GM12878 (cell line): ENCODE data around the gene PASK. TPM values are rescaled to one million over a fixed set of nuclear protein-coding genes. Genes with fewer than 3 reads are reported as not detected.

ENCODE experiments used
- ATAC-seq: fragments of 200-7000 bp; cut with Tn5 transposase; 3 replicates; pipeline ENCODE4 v1.9.1; 2020; ENCODE audit warnings: mild to moderate bottlenecking, moderate library complexity
- BruUV-seq: library from RNA; stranded (reverse); fragments of 400-500 nt; replicated peaks from 2 replicates; lab custom pipeline; 2021; lab: Mats Ljungman, UMichigan
- CTCF ChIA-PET: fragments of 300-600 bp; sonication (Branson Sonifier 250); formaldehyde crosslinking; extraction: SDS; loops from one replicate; lab custom pipeline; 2021; ENCODE audit warnings: inconsistent platforms; lab: Yijun Ruan, JAX
- POLR2A ChIA-PET: fragments of 350-600 bp; formaldehyde crosslinking; extraction: SDS; loops from one replicate; lab custom pipeline; 2021; ENCODE audit warnings: inconsistent platforms; lab: Charles Lee
- RAD21 ChIA-PET: fragments of 300-600 bp; sonication (Branson Sonifier 250); formaldehyde crosslinking; loops from one replicate; lab custom pipeline; 2023; ENCODE audit warnings: antibody characterized with exemption; ENCODE audit not compliant: unreplicated experiment; lab: Charles Lee
- SMC1A ChIA-PET: fragments of 300-600 bp; sonication (Branson Sonifier 250); formaldehyde crosslinking; loops from one replicate; lab custom pipeline; 2023; ENCODE audit not compliant: unreplicated experiment, uncharacterized antibody; lab: Charles Lee
- DNase-seq: peaks from one replicate; pipeline ENCODE4 v3.0.0-alpha.2; 2011; ENCODE audit warnings: low read depth, low spot score
- FAIRE-seq: peaks from 3 replicates; lab custom pipeline; 2011; peaks lifted over from hg19 to GRCh38; lab: Jason Lieb, UNC
- H2AFZ ChIP-seq: 2 replicates; pipeline ENCODE4 v1.6.0; 2011; ENCODE audit warnings: low read depth, low read length, control low read depth; ENCODE audit not compliant: control insufficient read depth
- H3K27ac ChIP-seq: 2 replicates; pipeline ENCODE4 v1.5.1; 2011; ENCODE audit warnings: control low read depth; ENCODE audit not compliant: control insufficient read depth, insufficient read depth
- H3K27me3 ChIP-seq, 2 experiments: replicated peaks in 1 of 2; 2 replicates each; pipeline versions ENCODE4 v1.6.0 to v1.6.1; 2011; ENCODE audit warnings: low read length in 1 of 2; ENCODE audit not compliant: control insufficient read depth in 2 of 2, insufficient read depth in 2 of 2
- H3K36me3 ChIP-seq, 2 experiments: 2 replicates each; pipeline ENCODE4 v1.5.1; 2011; ENCODE audit warnings: low read length in 1 of 2; ENCODE audit not compliant: control insufficient read depth in 2 of 2, insufficient read depth in 2 of 2
- H3K4me1 ChIP-seq: 2 replicates; pipeline ENCODE4 v1.6.1; 2011; ENCODE audit warnings: mild to moderate bottlenecking, low read length, moderate library complexity, mixed read lengths; ENCODE audit not compliant: control insufficient read depth, insufficient read depth
- H3K4me2 ChIP-seq: 2 replicates; pipeline ENCODE4 v1.6.0; 2011; ENCODE audit warnings: control low read depth; ENCODE audit not compliant: control insufficient read depth, insufficient read depth
- H3K4me3 ChIP-seq: fragments of 200-600 bp; sonication (generic); 2 replicates; pipeline ENCODE4 v1.5.1; 2016
- H3K79me2 ChIP-seq: 2 replicates; pipeline ENCODE4 v1.6.0; 2011; ENCODE audit warnings: low read length; ENCODE audit not compliant: control insufficient read depth, insufficient read depth
- H3K9ac ChIP-seq: 2 replicates; pipeline ENCODE4 v1.8.0; 2011; ENCODE audit warnings: low read length, control low read depth, mixed read lengths; ENCODE audit not compliant: control insufficient read depth, insufficient read depth
- H3K9me3 ChIP-seq: replicated peaks from 3 replicates; pipeline ENCODE4 v1.5.1; 2011; ENCODE audit warnings: mild to moderate bottlenecking, low read length; ENCODE audit not compliant: control insufficient read depth, insufficient read depth
- H4K20me1 ChIP-seq: 2 replicates; pipeline ENCODE4 v1.6.0; 2011; ENCODE audit not compliant: control insufficient read depth, insufficient read depth
- BRCA1 ChIP-seq: IDR thresholded peaks from 2 replicates; pipeline ENCODE4 v1.6.1; 2011; ENCODE audit warnings: low read depth, low read length, improper control_type of control experiment
- CREB1 ChIP-seq: IDR thresholded peaks from 2 replicates; pipeline ENCODE4 v1.6.1; 2012; ENCODE audit warnings: low read depth, mild to moderate bottlenecking, inconsistent platforms
- EP300 ChIP-seq, 2 experiments: fragments of 150-350 bp in 1 of 2; IDR thresholded peaks; 2 replicates each; pipeline ENCODE4 v1.6.1; 2011 to 2012; ENCODE audit warnings: low read depth in 2 of 2, low read length in 2 of 2, borderline replicate concordance in 1 of 2, improper control_type of control experiment in 1 of 2, inconsistent platforms in 1 of 2; ENCODE audit not compliant: control insufficient read depth in 1 of 2
- FOXK2 ChIP-seq: fragments of 450-650 bp; IDR thresholded peaks from 2 replicates; pipeline ENCODE4 v1.6.1; 2017; ENCODE audit warnings: mild to moderate bottlenecking, moderate library complexity
- IKZF1 ChIP-seq: fragments of 450-650 bp; conservative IDR thresholded peaks from 2 replicates; pipeline ENCODE4 v1.6.1; 2017; ENCODE audit warnings: antibody characterized with exemption, mild to moderate bottlenecking
- MTA3 ChIP-seq: IDR thresholded peaks from 2 replicates; pipeline ENCODE4 v1.6.1; 2012; ENCODE audit warnings: low read length, inconsistent platforms, borderline replicate concordance
- PBX3 ChIP-seq: IDR thresholded peaks from 2 replicates; pipeline ENCODE4 v1.6.1; 2011; ENCODE audit warnings: mild to moderate bottlenecking, low read depth, low read length, moderate library complexity; ENCODE audit not compliant: insufficient replicate concordance
- PML ChIP-seq: IDR thresholded peaks from 2 replicates; pipeline ENCODE4 v1.6.1; 2012; ENCODE audit warnings: low read length, inconsistent platforms
- POU2F2 ChIP-seq: IDR thresholded peaks from 3 replicates; pipeline ENCODE4 v1.6.1; 2011; ENCODE audit warnings: low read depth, mild to moderate bottlenecking, low read length, borderline replicate concordance
- RAD21 ChIP-seq: IDR thresholded peaks from 2 replicates; pipeline ENCODE4 v1.6.1; 2011; ENCODE audit warnings: mild to moderate bottlenecking, low read depth, low read length, moderate library complexity; ENCODE audit not compliant: insufficient read depth
- WRNIP1 ChIP-seq: IDR thresholded peaks from 2 replicates; pipeline ENCODE4 v1.6.1; 2011; ENCODE audit warnings: low read depth, low read length, improper control_type of control experiment, borderline replicate concordance
- ZBED1 ChIP-seq: IDR thresholded peaks from 2 replicates; pipeline ENCODE4 v1.6.1; 2016; ENCODE audit warnings: borderline replicate concordance
- ZNF217 ChIP-seq: fragments of 450-650 bp; IDR thresholded peaks from 2 replicates; pipeline ENCODE4 v1.6.1; 2017; ENCODE audit warnings: antibody characterized with exemption, mild to moderate bottlenecking
- ZZZ3 ChIP-seq: IDR thresholded peaks from 2 replicates; pipeline ENCODE4 v1.6.1; 2011; ENCODE audit warnings: low read depth; ENCODE audit not compliant: control insufficient read depth, insufficient read length
- WGBS: methylation state at CpG from one replicate; pipeline ENCODE4 v1.1.6; 2016; ENCODE audit warnings: low lambda C conversion rate; ENCODE audit not compliant: insufficient replicate concordance, insufficient coverage; ENCODE audit errors: missing lambda C conversion rate; 5-methylcytosine and 5-hydroxymethylcytosine counted together
- in situ Hi-C: fragments of 300-500 bp; cut with MboI; formaldehyde crosslinking; loops from 9 replicates; pipeline ENCODE4 v1.14.3; 2018; ENCODE audit warnings: mixed read lengths
- intact Hi-C: fragments of 100-400 bp; cut with micrococcal nuclease; formaldehyde crosslinking; loops from one replicate; pipeline ENCODE4 v1.14.2; 2022; ENCODE audit not compliant: unreplicated experiment
- polyA plus RNA-seq, 11 experiments: library from polyadenylated mRNA; depleted of rRNA in 4 of 11; unstranded in 6 of 11; stranded (reverse) in 5 of 11; fragments of >200 nt; fragmentation: Nextera tagmentation in 4 of 11; fragmentation: Illumina TruSeq in 1 of 11; extraction: Ambion mirVana in 4 of 11; extraction: Trizol in 1 of 11; gene quantifications; 1 replicate in 1 of 11; 2 replicates in 10 of 11; pipeline versions ENCODE4 v1.2.1 to v1.2.3, GENCODE V29; 2011 to 2016; ENCODE audit warnings: inconsistent platforms in 2 of 11, missing spikeins in 2 of 11, low read depth in 1 of 11
- total RNA-seq, 4 experiments: library from RNA; depleted of rRNA in 3 of 4; stranded (reverse); fragments of >200 nt in 3 of 4; fragmentation: Illumina TruSeq in 1 of 4; extraction: Trizol in 1 of 4; gene quantifications; 2 replicates each; pipeline versions ENCODE4 v1.2.1 to v1.2.3, GENCODE V29; 2013 to 2021
- TF ChIP-seq, protein P1 (sequence below): IDR thresholded peaks from 2 replicates; pipeline ENCODE4 v1.6.1; 2012; ENCODE audit warnings: low read depth, low read length, improper control_type of control experiment
- TF ChIP-seq, protein P2 (sequence below): fragments of 450-650 bp; IDR thresholded peaks from 2 replicates; pipeline ENCODE4 v1.6.1; 2016; ENCODE audit warnings: mild to moderate bottlenecking
- TF ChIP-seq, protein P3 (sequence below): fragments of 450-650 bp; IDR thresholded peaks from 2 replicates; pipeline ENCODE4 v1.6.1; 2014; ENCODE audit warnings: mild to moderate bottlenecking
- TF ChIP-seq, protein P4 (sequence below): IDR thresholded peaks from 2 replicates; pipeline ENCODE4 v1.6.1; 2011; ENCODE audit warnings: borderline replicate concordance, low read depth, mild to moderate bottlenecking, moderate library complexity, mixed read lengths, low read length; ENCODE audit not compliant: insufficient read depth; ENCODE audit errors: extremely low read length

Gene PASK
- total and polyA plus RNA-seq, 10 of the 15 experiments (the other 5 are each of a cell fraction or from before 2014, with no cell fraction given): 9.6 to 62.2 (median 28.5) TPM

DNA sequence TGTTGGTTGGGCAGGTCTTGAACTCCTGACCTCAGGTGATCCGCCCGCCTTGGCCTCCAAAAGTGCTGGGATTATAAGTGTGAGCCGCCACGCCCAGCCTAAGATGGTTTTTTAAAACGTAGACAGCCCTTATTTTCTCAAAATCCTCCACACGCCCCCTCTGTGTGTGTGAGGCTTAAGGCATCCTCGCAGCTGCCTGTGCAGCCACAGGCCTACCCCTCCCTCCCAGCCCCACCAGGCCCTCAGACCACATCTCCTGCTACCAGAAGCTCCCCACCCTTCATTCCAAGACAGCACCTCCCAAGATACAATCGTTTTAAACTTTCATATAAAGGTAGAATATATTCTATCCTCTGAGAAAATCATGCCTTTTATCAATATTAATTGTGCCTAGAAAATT lies 44.0 kb upstream of the PASK start:
- ATAC-seq: no peak
- RAD21 ChIA-PET: no interaction called here
- CTCF ChIA-PET: interaction anchor here (0.6 kb wide), 1 partner anchor 342 kb away, joined by 3 read pairs; no protein-coding TSS in a partner anchor

More for the DNA sequence above, 44.0 kb upstream of the PASK start:
- H3K27ac ChIP-seq: no peak overlapping the region
- no peak for FAIRE-seq
- POLR2A ChIA-PET: no interaction called here
- SMC1A ChIA-PET: no interaction called here
- no peaks in the 10 kb centered on the region for H4K20me1 ChIP-seq
- no peak overlapping the region for H3K4me3 ChIP-seq
- H3K4me2 ChIP-seq: no peak overlapping the region
- TF ChIP-seq EP300 (IDR thresholded peaks at IDR 0.05; ENCODE audit: borderline replicate concordance in 1 of 2, control insufficient read depth in 1 of 2, low read depth in 2 of 2, low read length in 2 of 2) (no peak), ZZZ3 (no peak), PML (no peak), BRCA1 (no peak), CREB1 (no peak), MTA3 (no peak), ZNF217 (no peak), RAD21 (no peak), ZBED1 (no peak), IKZF1 (no peak), WRNIP1 (no peak), FOXK2 (no peak), POU2F2 (no peak), PBX3 (no peak)
- TF ChIP-seq, protein P1, sequence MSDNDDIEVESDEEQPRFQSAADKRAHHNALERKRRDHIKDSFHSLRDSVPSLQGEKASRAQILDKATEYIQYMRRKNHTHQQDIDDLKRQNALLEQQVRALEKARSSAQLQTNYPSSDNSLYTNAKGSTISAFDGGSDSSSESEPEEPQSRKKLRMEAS: no peak
- TF ChIP-seq, protein P2, sequence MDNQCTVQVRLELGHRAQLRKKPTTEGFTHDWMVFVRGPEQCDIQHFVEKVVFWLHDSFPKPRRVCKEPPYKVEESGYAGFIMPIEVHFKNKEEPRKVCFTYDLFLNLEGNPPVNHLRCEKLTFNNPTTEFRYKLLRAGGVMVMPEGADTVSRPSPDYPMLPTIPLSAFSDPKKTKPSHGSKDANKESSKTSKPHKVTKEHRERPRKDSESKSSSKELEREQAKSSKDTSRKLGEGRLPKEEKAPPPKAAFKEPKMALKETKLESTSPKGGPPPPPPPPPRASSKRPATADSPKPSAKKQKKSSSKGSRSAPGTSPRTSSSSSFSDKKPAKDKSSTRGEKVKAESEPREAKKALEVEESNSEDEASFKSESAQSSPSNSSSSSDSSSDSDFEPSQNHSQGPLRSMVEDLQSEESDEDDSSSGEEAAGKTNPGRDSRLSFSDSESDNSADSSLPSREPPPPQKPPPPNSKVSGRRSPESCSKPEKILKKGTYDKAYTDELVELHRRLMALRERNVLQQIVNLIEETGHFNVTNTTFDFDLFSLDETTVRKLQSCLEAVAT: no peak
- TF ChIP-seq, protein P3, sequence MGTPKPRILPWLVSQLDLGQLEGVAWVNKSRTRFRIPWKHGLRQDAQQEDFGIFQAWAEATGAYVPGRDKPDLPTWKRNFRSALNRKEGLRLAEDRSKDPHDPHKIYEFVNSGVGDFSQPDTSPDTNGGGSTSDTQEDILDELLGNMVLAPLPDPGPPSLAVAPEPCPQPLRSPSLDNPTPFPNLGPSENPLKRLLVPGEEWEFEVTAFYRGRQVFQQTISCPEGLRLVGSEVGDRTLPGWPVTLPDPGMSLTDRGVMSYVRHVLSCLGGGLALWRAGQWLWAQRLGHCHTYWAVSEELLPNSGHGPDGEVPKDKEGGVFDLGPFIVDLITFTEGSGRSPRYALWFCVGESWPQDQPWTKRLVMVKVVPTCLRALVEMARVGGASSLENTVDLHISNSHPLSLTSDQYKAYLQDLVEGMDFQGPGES: no peak
- TF ChIP-seq, protein P4, sequence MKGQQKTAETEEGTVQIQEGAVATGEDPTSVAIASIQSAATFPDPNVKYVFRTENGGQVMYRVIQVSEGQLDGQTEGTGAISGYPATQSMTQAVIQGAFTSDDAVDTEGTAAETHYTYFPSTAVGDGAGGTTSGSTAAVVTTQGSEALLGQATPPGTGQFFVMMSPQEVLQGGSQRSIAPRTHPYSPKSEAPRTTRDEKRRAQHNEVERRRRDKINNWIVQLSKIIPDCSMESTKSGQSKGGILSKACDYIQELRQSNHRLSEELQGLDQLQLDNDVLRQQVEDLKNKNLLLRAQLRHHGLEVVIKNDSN: no peak
- no peaks in the 10 kb centered on the region for H3K27me3 ChIP-seq
- no peaks in the 10 kb centered on the region for H3K36me3 ChIP-seq
- no peak overlapping the region for H2AFZ ChIP-seq
- intact Hi-C loops (no loop called here), in situ Hi-C loops (no loop called here)
- H3K79me2 ChIP-seq: no peaks in the 10 kb centered on the region
- H3K9ac ChIP-seq: no peak overlapping the region
- DNase-seq: no peak
- H3K9me3 ChIP-seq: no peaks in the 10 kb centered on the region
- 57% methylated on average over 8 of the region's 8 CpGs for WGBS
- BruUV-seq: no TSS peak
- H3K4me1 ChIP-seq: no peaks in the 10 kb centered on the region
